Activated CD8-positive, alpha-beta T cell treated with anti-CD3 and anti-CD28 coated beads for 36 hours (primary cell): ENCODE results near the gene ZNF699. TPM values are rescaled to one million over a fixed set of nuclear protein-coding genes. Genes with fewer than 3 reads are reported as not detected.

Source experiments
- ATAC-seq: fragments of 200-7000 bp; cut with Tn5 transposase; one replicate; pipeline ENCODE4 v1.10.0; 2021; ENCODE audit warnings: mild to moderate bottlenecking, moderate library complexity
- CTCF ChIA-PET: fragments of 350-600 bp; sonication (Branson Sonifier 250); formaldehyde crosslinking; loops from one replicate; lab custom pipeline; 2021; ENCODE audit warnings: antibody characterized with exemption; lab: Charles Lee
- POLR2A ChIA-PET: fragments of 350-600 bp; sonication (Branson Sonifier 250); formaldehyde crosslinking; loops from one replicate; lab custom pipeline; 2021; ENCODE audit warnings: antibody characterized with exemption; lab: Charles Lee
- DNase-seq: peaks from one replicate; pipeline ENCODE4 v3.0.0-alpha.2; 2020
- H3K27ac Mint-ChIP-seq: one replicate; pipeline ENCODE4 v1.8.0; 2021; ENCODE audit warnings: mild to moderate bottlenecking, mixed read lengths
- H3K27me3 Mint-ChIP-seq: one replicate; pipeline ENCODE4 v1.8.0; 2021; ENCODE audit warnings: mixed read lengths
- H3K36me3 Mint-ChIP-seq: one replicate; pipeline ENCODE4 v1.8.0; 2021; ENCODE audit warnings: low read depth, mixed read lengths
- H3K4me1 Mint-ChIP-seq: one replicate; pipeline ENCODE4 v1.8.0; 2021; ENCODE audit warnings: low read depth, mixed read lengths
- H3K4me3 Mint-ChIP-seq: one replicate; pipeline ENCODE4 v1.8.0; 2021; ENCODE audit warnings: mild to moderate bottlenecking, moderate library complexity, mixed read lengths
- H3K9me3 Mint-ChIP-seq: one replicate; pipeline ENCODE4 v1.8.0; 2021; ENCODE audit warnings: mixed read lengths
- intact Hi-C: fragments of 100-400 bp; cut with micrococcal nuclease; formaldehyde crosslinking; loops from one replicate; pipeline ENCODE4 v1.10.0; 2022
- total RNA-seq, 2 experiments: library from RNA; stranded (reverse); gene quantifications; one replicate each; pipeline ENCODE4 v1.2.3, GENCODE V29; 2021
- TF ChIP-seq, protein P1 (sequence below): fragments of 200-600 bp; IDR thresholded peaks from one replicate; pipeline ENCODE4 v1.8.0; 2022; ENCODE audit warnings: antibody characterized with exemption, mild to moderate bottlenecking

ZNF699 gene
- total RNA-seq, 2 experiments from 2014 or later: 5.2 to 6.3 TPM

DNA sequence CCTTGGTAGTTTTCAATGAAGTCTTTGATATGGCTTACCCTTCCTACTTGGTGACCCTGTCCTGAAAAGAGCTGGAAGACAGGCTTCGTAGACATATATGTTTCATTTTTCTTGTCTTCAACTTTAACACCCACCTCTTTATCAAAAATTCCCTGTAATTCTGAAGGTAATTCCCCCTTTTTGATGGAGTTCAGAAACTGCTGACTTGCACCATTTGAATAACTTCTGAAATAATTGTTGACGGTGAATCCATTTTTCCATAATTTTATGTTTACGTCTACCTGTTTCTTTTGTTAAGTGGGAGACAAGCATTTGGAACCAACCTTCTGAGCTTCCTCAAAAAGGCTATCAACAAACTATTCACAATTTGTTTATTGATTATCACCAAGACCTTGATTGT, 38.6 kb upstream of the ZNF699 start:
- H3K27me3 Mint-ChIP-seq: no peaks in the 10 kb centered on the region
- no peak overlapping the region for H3K4me3 Mint-ChIP-seq
- H3K36me3 Mint-ChIP-seq: peaks cover 63% of the 10 kb centered on the region

GRCh38 chr19:9345005-9345404, 35.4 kb upstream of the ZNF699 start:
- intact Hi-C loops: no loop called here
- H3K9me3 Mint-ChIP-seq: peaks cover 73% of the 10 kb centered on the region
- H3K4me1 Mint-ChIP-seq: no peaks in the 10 kb centered on the region
- ATAC-seq (no peak), DNase-seq (no peak)
- no peak overlapping the region for H3K4me3 Mint-ChIP-seq
- H3K27ac Mint-ChIP-seq: no peak overlapping the region
- ChIA-PET CTCF (no interaction called here), POLR2A (no interaction called here)
- peaks cover 80% of the 10 kb centered on the region for H3K36me3 Mint-ChIP-seq
- TF ChIP-seq, protein P1, sequence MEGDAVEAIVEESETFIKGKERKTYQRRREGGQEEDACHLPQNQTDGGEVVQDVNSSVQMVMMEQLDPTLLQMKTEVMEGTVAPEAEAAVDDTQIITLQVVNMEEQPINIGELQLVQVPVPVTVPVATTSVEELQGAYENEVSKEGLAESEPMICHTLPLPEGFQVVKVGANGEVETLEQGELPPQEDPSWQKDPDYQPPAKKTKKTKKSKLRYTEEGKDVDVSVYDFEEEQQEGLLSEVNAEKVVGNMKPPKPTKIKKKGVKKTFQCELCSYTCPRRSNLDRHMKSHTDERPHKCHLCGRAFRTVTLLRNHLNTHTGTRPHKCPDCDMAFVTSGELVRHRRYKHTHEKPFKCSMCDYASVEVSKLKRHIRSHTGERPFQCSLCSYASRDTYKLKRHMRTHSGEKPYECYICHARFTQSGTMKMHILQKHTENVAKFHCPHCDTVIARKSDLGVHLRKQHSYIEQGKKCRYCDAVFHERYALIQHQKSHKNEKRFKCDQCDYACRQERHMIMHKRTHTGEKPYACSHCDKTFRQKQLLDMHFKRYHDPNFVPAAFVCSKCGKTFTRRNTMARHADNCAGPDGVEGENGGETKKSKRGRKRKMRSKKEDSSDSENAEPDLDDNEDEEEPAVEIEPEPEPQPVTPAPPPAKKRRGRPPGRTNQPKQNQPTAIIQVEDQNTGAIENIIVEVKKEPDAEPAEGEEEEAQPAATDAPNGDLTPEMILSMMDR: no peak
- H3K27me3 Mint-ChIP-seq: no peaks in the 10 kb centered on the region

More for the DNA sequence above, 38.6 kb upstream of the ZNF699 start:
- Mint-ChIP-seq H3K4me1 (no peaks in the 10 kb centered on the region), H3K27ac (no peak overlapping the region), H3K9me3 (peaks cover 63% of the 10 kb centered on the region)
- intact Hi-C loops: no loop called here
- no peak for ATAC-seq
- ChIA-PET CTCF (no interaction called here), POLR2A (no interaction called here)
- no peak for DNase-seq
- TF ChIP-seq, protein P1: no peak

DNA sequence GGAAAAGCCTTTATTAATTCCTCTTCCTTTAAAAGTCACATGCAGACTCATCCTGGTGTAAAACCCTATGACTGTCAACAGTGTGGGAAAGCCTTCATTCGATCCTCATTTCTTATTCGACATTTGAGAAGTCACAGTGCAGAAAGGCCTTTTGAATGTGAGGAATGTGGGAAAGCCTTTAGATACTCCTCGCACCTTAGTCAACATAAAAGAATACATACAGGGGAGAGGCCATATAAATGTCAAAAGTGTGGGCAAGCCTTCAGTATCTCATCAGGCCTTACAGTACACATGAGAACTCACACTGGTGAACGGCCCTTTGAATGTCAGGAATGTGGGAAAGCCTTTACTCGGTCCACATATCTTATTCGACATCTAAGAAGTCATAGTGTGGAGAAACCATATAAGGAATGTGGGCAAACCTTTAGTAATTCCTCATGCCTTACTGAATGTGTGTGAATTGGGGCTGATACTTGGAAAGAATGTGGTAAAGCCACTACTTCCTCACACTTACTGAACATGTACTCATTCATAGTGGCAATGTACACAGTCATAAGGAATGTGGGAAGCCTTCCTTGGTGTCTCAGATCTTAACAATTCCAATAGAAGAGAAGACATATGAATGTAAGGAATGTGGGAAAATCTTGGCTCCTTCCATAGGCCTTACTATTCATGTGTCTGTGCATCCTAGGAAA, 33.1 kb upstream of the ZNF699 start:
- POLR2A ChIA-PET: no interaction called here
- Mint-ChIP-seq H3K4me1 (no peaks in the 10 kb centered on the region), H3K4me3 (no peak overlapping the region), H3K36me3 (peaks cover 83% of the 10 kb centered on the region), H3K27ac (no peak overlapping the region), H3K9me3 (peaks cover 72% of the 10 kb centered on the region), H3K27me3 (no peaks in the 10 kb centered on the region)
- CTCF ChIA-PET: interaction anchor here (0.6 kb wide), 1 partner anchor 90 kb away, joined by 3 read pairs; no protein-coding TSS in a partner anchor
- TF ChIP-seq, protein P1: no peak
- intact Hi-C loops: no loop called here
- no peak for ATAC-seq
- no peak for DNase-seq

- TF ChIP-seq, protein P1: no peak
- no peak for DNase-seq
- H3K4me3 Mint-ChIP-seq: no peak overlapping the region
- H3K4me1 Mint-ChIP-seq: peaks cover 10% of the 10 kb centered on the region
- CTCF ChIA-PET: no interaction called here
- peaks cover 51% of the 10 kb centered on the region for H3K9me3 Mint-ChIP-seq
- peaks cover 85% of the 10 kb centered on the region for H3K36me3 Mint-ChIP-seq
- H3K27ac Mint-ChIP-seq: no peak overlapping the region
- no peak for ATAC-seq
- H3K27me3 Mint-ChIP-seq: no peaks in the 10 kb centered on the region
- intact Hi-C loops: no loop called here
- POLR2A ChIA-PET: no interaction called here
These were observed 20.4 kb upstream of the ZNF699 start for GRCh38 chr19:9329999-9330398.

DNA sequence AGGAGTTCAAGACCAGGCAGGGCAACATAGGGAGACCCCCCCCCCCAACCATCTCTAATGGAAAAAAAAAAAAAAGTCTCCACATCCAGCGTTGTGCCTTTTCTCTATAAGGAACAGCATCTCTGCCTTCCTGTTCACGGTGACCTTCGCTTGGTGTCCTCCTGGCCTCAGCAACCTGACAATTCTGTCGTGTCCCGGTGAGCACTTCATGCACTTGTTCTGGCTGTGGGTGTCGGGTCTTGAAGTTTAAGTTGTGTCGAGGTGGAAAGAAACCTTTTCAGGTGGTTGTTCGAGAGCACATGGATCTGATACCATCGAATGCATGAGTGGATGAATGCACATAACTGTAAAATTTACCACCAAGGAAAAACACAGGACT, 14.9 kb upstream of the ZNF699 start:
- ChIA-PET POLR2A (interaction anchor here (1.2 kb wide), 1 partner anchor 14 kb away, joined by 3 read pairs; no protein-coding TSS in a partner anchor), CTCF (no interaction called here)
- intact Hi-C loops: no loop called here
- peak overlapping the region; percentile 97 for H3K27ac Mint-ChIP-seq
- H3K4me3 Mint-ChIP-seq: peak overlapping the region; percentile 91
- H3K4me1 Mint-ChIP-seq: peaks cover 26% of the 10 kb centered on the region
- DNase-seq (no peak), ATAC-seq (no peak)
- TF ChIP-seq, protein P1: no peak
- peaks cover 47% of the 10 kb centered on the region for H3K36me3 Mint-ChIP-seq
- peaks cover 35% of the 10 kb centered on the region for H3K9me3 Mint-ChIP-seq
- no peaks in the 10 kb centered on the region for H3K27me3 Mint-ChIP-seq
